K562 (cell line): Measurements from ENCODE around the gene C1orf56. TPM values are rescaled to one million over a fixed set of nuclear protein-coding genes. Genes with fewer than 3 reads are reported as not detected.

Experiments used
- ATF6 ChIP-seq: sonication (generic); formaldehyde crosslinking; IDR thresholded peaks from 2 replicates; pipeline ENCODE4 v1.4.0; 2020; ENCODE audit warnings: mild to moderate bottlenecking, missing genetic modification reagents
- ETV5 ChIP-seq: sonication (generic); formaldehyde crosslinking; IDR thresholded peaks from 2 replicates; pipeline ENCODE4 v1.4.0; 2020; ENCODE audit warnings: low read depth, mild to moderate bottlenecking, missing genetic modification reagents
- FOXJ3 ChIP-seq: sonication (generic); formaldehyde crosslinking; IDR thresholded peaks from 2 replicates; pipeline ENCODE4 v1.4.0; 2020; ENCODE audit warnings: mild to moderate bottlenecking, missing genetic modification reagents
- GTF2F1 ChIP-seq: IDR thresholded peaks from 2 replicates; pipeline ENCODE4 v1.6.1; 2011; ENCODE audit warnings: low read depth, low read length, improper control_type of control experiment
- HMG20B ChIP-seq: fragments of 250-450 bp; sonication (Bioruptor Pico); IDR thresholded peaks from 2 replicates; pipeline ENCODE4 v1.5.0; 2021; ENCODE audit warnings: mild to moderate bottlenecking
- MEF2A ChIP-seq: IDR thresholded peaks from 2 replicates; pipeline ENCODE4 v1.6.1; 2011; ENCODE audit warnings: low read depth, mild to moderate bottlenecking, low read length, moderate library complexity; ENCODE audit not compliant: control insufficient read depth
- MEIS2 ChIP-seq: fragments of 450-650 bp; IDR thresholded peaks from 2 replicates; pipeline ENCODE4 v1.6.1; 2014; ENCODE audit warnings: mild to moderate bottlenecking; ENCODE audit not compliant: partially characterized antibody
- MNT ChIP-seq, 2 experiments: fragments of 450-650 bp; conservative IDR thresholded peaks; 2 replicates each; pipeline ENCODE4 v1.6.1; 2017; ENCODE audit warnings: mild to moderate bottlenecking in 2 of 2, moderate library complexity in 2 of 2
- MTA1 ChIP-seq: fragments of 450-650 bp; IDR thresholded peaks from 2 replicates; pipeline ENCODE4 v1.6.1; 2017; ENCODE audit warnings: borderline replicate concordance
- MXD1 ChIP-seq: fragments of 250-450 bp; sonication (Bioruptor Pico); IDR thresholded peaks from 2 replicates; pipeline ENCODE4 v1.8.0; 2021; ENCODE audit warnings: borderline replicate concordance, mild to moderate bottlenecking, moderate library complexity; ENCODE audit not compliant: poor library complexity, severe bottlenecking
- PRDM10 ChIP-seq: fragments of 450-650 bp; IDR thresholded peaks from 2 replicates; pipeline ENCODE4 v1.6.1; 2018; ENCODE audit not compliant: partially characterized antibody
- RUNX1 ChIP-seq: sonication (generic); IDR thresholded peaks from 2 replicates; pipeline ENCODE4 v1.6.1; 2016; ENCODE audit warnings: antibody characterized with exemption, low read depth
- SOX6 ChIP-seq: fragments of 450-650 bp; IDR thresholded peaks from 2 replicates; pipeline ENCODE4 v1.6.1; 2014; ENCODE audit warnings: mild to moderate bottlenecking
- TRIM24 ChIP-seq, 2 experiments: fragments of 450-650 bp; IDR thresholded peaks; 2 replicates each; pipeline ENCODE4 v1.6.1; 2016
- TSC22D4 ChIP-seq: fragments of 450-650 bp; IDR thresholded peaks from 2 replicates; pipeline ENCODE4 v1.6.1; 2016; ENCODE audit warnings: missing genetic modification characterization, missing biosample characterization, control low read depth
- ZBTB12 ChIP-seq: fragments of 250-450 bp; sonication (Bioruptor Pico); IDR thresholded peaks from 2 replicates; pipeline ENCODE4 v1.4.0; 2020
- ZFX ChIP-seq: sonication (generic); formaldehyde crosslinking; IDR thresholded peaks from 2 replicates; pipeline ENCODE4 v1.8.0; 2022; ENCODE audit warnings: mild to moderate bottlenecking, missing genetic modification reagents, moderate library complexity
- ZNF436 ChIP-seq: fragments of 250-450, 450-650 bp; sonication (Bioruptor Pico); formaldehyde crosslinking; IDR thresholded peaks from 2 replicates; pipeline ENCODE4 v1.7.0; 2020; ENCODE audit warnings: mild to moderate bottlenecking
- polyA plus RNA-seq, 8 experiments: library from polyadenylated mRNA; depleted of rRNA in 4 of 8; stranded (reverse) in 5 of 8; unstranded in 3 of 8; fragments of >200 nt; fragmentation: Nextera tagmentation in 2 of 8; fragmentation: Illumina TruSeq in 1 of 8; extraction: Ambion mirVana in 2 of 8; extraction: Trizol in 1 of 8; gene quantifications; 2 replicates each; pipeline versions ENCODE4 v1.2.1 to v1.2.3, GENCODE V29; 2011 to 2014; ENCODE audit warnings: inconsistent platforms in 1 of 8, missing spikeins in 1 of 8
- total RNA-seq, 7 experiments: library from RNA; depleted of rRNA in 6 of 7; stranded (reverse); fragments of >200 nt in 6 of 7; fragmentation: Illumina TruSeq in 2 of 7; extraction: Trizol in 2 of 7; gene quantifications; 2 replicates each; pipeline versions ENCODE4 v1.2.1 to v1.2.3, GENCODE V29; 2011 to 2021; ENCODE audit warnings: low replicate concordance in 1 of 7

Gene C1orf56
- total and polyA plus RNA-seq, 9 of the 15 experiments (the other 6 are each of a cell fraction or from before 2014, with no cell fraction given) = 0.18 to 15.7 (median 1.1) TPM

GRCh38 chr1:150999051-150999674 lies 48.4 kb upstream of the C1orf56 start (continued):
- TF ChIP-seq MNT (conservative IDR thresholded peaks at IDR 0.05) = peak; percentile 60 to 78; a peak in 3 of 4 replicates
- TF ChIP-seq ETV5 = peak; percentile 76; the same call in 1 of the 2 replicates
- peak in 1 of 2 experiments; percentile 44; a peak in 1 of 4 replicates for TF ChIP-seq TRIM24 (IDR thresholded peaks at IDR 0.05)
- TF ChIP-seq FOXJ3 (CRISPR knock-in tag) = no peak
- no peak for TF ChIP-seq ZNF436 (CRISPR knock-in tag)
- TF ChIP-seq GTF2F1 = no peak
- no peak for TF ChIP-seq MEF2A
- TF ChIP-seq ZBTB12 (CRISPR knock-in tag) = 0 out of 2 replicates have a peak, but pooled peaks have one; percentile 12
- 0 out of 2 replicates have a peak, but pooled peaks have one; percentile 70 for TF ChIP-seq MTA1
- TF ChIP-seq RUNX1 = no peak
- no peak for TF ChIP-seq ATF6 (CRISPR knock-in tag)
- TF ChIP-seq MEIS2 = peak; percentile 1
- no peak for TF ChIP-seq MXD1 (CRISPR knock-in tag)
- TF ChIP-seq ZFX (CRISPR knock-in tag) = no peak
- no peak for TF ChIP-seq HMG20B (CRISPR knock-in tag)
- no peak for TF ChIP-seq TSC22D4
- peak; percentile 36 for TF ChIP-seq PRDM10
- peak; percentile 96 for TF ChIP-seq SOX6
